NCI-H524 (cell line): ENCODE results near the gene CCDC192.
"Not testable (repeated sequence)": the region's sequence is repeated elsewhere in the genome, so short reads cannot be mapped to it uniquely, and the experiment has no call there.

Experiments used
- DNase-seq, 2 experiments: peaks; one replicate each; lab custom pipeline; 2025; lab: John Stamatoyannopoulos, UW

The CCDC192 gene

DNA sequence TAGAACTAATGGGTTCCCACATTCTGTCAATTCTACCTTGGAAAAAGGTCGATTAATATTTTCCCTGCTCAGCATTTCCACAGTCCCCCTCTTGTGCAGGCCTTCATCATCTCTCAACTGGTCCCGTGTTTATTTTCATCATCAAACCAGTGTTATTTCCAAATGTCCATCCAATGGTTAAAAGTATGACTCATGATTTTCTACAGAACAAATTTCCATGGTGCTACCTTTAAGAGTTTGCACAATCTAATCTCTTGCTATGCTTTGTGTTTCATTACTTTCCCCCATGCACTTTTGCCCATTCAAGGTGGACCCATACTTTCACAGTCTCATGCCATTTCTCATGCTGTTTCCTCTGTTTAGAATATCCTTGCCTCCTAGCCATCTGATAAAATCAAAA lies 143.7 kb downstream of the CCDC192 start:
- no peak for DNase-seq

- not testable (repeated sequence) for DNase-seq
These were observed 144.4 kb downstream of the CCDC192 start for GRCh38 chr5:127847641-127848040.

DNA sequence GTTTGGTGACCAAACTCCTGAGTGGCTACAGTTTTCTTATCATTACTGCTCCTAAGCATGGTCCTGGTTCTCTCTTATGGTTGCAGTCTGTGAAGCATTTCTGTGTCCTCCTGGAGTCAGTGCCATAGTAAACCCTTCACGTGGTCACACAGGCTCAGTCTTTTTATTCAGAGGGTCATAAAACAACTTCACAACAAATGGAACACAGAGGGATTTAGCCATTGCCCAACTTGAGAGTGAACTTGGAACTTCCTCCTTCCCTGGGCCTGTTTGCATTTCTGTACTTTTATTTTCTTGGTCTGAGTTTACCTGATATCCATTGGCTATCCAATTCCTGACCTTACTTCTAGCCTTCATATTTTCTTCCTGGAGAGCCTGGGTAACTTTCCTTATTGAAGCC lies 144.9 kb downstream of the CCDC192 start:
- DNase-seq, result no peak

- no peak for DNase-seq
These were observed 146.2 kb downstream of the CCDC192 start for GRCh38 chr5:127849408-127849807.

DNA sequence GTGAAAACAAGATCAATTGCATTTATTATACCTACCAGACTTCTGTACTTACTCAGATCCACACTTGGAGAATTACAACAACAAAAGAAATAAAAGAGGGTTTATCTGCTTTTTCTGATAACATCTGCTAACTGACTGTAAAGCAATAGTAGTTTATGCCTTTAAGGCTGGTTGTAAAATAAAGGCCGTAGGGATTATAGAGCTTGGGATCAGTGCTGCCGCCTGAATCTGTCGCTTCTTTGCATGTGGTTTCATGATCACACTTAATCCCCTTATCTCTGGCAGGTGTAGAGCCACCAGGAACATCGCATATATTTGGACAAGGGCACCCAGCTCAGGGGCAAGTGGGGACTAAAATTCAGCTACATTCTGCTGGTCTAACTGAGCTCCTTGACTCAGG lies 146.7 kb downstream of the CCDC192 start:
- peak; percentile 35 to 90 for DNase-seq

DNA sequence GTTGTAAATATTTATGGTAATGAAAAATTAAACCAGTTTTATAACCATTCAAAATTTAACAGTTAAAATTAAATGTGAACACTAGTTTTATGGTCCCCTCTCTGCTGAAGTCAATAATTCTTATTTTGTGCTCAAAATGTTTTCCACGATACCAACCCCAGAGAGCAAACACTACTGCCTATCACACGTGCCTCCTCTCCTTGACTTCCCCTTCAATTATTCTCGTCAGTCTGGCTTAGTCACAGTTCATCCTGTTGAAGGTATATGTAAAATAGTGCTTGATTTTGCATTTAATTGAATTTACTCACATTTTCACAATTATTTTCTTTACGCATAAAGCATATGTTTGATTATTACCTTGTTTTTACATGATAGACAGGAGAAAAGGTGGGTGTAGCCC lies 148.8 kb downstream of the CCDC192 start:
- DNase-seq, result no peak

DNA sequence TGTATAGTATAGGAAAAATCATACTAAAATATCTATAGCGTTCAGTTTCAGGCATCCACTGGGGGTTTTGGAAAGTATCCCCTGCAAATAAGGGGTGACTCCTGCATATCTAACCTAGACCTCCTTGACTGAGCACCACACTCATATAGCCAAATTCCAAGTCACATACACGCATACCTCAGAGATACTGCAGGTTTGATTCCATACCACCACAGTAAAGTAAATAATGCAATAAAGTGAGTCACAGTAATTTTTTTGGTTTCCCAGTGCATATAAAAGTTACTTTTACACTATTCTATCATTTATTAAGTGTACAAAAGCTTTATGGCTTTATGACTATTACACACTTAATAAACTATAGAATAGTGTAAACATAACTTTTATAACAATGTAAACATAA lies 151.3 kb downstream of the CCDC192 start:
- DNase-seq, result no peak

DNA sequence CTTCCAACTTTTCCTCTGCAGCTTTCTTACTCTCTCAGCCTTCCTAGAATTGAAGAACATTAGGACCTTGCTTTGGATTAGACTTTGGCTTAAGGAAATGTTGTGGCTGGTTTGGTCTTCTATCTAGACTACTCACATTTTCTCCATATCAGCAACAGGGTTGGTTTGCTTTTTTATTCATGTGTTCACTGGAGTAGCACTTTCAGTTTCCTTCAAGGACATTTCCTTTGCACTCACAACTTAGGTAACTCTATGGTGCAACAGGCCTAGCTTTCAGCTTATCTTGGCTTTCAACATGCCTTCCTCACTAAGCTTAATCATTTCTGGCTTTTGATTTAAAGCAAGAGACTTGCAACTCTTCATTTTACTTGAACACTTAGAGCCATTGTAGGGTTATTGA lies 153.1 kb downstream of the CCDC192 start:
- no peak for DNase-seq

GRCh38 chr5:127858116-127858784 lies 155.1 kb downstream of the CCDC192 start:
- peak; percentile 27 to 62 for DNase-seq

DNA sequence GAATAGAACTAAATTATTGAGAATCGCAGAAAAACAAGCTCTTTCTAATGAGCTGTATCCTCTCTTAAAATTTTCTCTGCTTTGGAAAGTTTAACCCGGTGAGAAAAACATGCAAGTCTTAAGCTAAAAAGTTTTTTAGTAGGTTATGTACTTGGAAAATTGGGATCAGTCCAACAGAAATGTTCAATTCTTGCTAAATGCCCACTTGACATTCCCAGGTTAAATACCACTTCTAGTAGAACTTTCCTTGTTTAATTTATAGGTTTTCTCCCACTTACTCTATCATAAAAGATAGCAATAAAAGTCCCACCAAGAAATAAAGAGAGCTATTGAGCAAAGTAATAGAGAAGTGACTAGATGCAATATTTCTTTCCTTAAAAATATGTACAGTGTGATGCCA lies 157.1 kb downstream of the CCDC192 start:
- DNase-seq, result no peak

GRCh38 chr5:127863161-127863560 lies 160.0 kb downstream of the CCDC192 start:
- DNase-seq, result no peak

- DNase-seq, result no peak
These were observed 160.6 kb downstream of the CCDC192 start for GRCh38 chr5:127863610-127864395.

DNA sequence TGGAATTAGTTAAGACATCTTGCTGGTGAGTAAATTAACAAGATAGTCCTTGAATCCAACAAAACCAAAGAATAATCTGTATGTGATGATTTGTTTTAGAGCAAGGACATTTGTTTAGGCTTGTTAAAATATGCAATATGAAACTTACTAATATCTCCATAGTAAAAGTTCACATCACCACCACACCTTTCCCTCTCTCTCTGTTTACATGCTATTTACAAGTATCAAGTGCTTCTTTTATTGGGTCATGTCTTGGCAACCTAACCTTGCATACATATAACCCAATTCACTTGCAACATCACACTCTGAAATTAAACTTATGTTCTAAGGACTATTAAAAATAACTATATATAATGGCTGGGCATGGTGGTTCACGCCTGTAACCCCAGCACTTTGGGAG lies 161.3 kb downstream of the CCDC192 start:
- no peak for DNase-seq

- no peak for DNase-seq
These were observed 162.1 kb downstream of the CCDC192 start for GRCh38 chr5:127865273-127865672.

DNA sequence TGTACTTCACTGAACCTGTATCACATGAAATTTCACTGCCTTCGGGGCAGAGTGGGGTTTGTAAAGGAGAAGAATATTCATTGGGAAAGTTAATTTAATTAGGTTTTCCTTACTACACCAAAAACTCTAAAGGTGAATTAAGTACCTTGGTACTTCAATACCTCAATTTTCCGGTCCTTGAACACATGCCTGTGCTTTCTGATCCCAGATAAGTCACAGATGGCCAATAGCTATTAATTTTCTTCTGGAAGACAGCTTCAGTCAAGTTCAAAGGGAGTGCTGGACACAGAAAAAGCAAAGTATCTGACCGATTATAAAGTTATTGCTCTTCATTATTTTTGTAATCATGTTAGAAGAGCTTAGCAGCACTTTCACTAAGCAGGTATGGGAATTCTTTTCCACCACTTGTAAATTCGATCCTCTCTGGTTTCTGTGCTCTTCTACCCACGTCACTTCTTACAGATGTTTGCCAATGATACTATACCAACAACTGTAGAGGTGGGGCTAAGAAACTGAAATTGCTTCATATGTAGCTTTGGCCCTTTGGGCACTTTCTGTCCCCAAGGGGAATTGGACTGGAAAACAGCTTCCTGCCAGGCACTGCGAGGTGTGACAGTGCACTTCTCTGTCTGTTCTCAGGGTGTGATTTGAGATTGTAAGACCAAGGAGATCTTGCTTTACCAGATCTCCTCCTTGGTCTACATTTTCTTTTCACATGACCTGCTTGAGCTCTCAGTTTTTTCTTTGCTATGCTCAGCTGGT lies 164.0 kb downstream of the CCDC192 start:
- peak; percentile 9 to 56 for DNase-seq

GRCh38 chr5:127870914-127871313 lies 167.7 kb downstream of the CCDC192 start:
- DNase-seq, result no peak

GRCh38 chr5:127871503-127872153 lies 168.4 kb downstream of the CCDC192 start:
- DNase-seq, result no peak

GRCh38 chr5:127872494-127872893 lies 169.3 kb downstream of the CCDC192 start:
- no peak for DNase-seq

DNA sequence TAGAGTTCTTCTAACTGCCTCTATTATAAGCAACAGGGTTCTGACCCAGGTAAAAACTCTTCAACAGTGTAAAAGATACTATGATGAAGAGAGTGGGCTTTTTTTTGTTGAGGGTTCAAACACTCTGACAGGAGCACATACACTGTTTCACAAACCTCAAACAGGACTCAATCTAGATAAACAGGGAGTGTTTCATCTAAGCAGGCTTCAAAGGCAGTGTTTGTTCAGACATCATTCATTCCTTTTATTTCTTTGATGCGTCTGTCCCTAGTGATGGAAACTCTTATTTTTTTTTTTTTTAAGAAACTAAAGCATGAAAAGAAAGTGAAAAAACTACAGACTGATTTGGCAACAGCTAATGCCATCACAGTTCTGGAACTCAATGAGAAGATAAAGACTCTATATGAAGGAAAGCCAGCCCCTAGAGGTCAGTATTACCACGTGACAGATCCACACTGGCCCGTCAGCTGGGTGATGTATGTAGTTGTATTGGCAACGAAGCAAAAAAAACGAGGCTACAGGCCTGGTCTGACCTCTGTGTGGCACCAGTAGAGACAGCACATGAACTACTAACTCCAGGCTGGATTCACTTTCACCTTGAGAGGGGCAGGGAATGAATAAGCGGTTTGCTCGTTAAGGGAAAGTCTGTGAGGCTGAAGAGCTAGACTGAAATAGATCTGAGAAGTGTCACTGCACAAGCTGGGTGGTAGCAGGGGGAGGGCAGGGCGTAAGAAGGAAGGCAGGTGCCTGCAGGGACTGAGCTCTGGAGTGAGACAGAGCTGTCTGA lies 172.2 kb downstream of the CCDC192 start:
- DNase-seq, result peak; percentile 83 to 94

- DNase-seq, result peak in 1 of 2 experiments; percentile 8
These were observed 173.2 kb downstream of the CCDC192 start for GRCh38 chr5:127876384-127876783.

DNA sequence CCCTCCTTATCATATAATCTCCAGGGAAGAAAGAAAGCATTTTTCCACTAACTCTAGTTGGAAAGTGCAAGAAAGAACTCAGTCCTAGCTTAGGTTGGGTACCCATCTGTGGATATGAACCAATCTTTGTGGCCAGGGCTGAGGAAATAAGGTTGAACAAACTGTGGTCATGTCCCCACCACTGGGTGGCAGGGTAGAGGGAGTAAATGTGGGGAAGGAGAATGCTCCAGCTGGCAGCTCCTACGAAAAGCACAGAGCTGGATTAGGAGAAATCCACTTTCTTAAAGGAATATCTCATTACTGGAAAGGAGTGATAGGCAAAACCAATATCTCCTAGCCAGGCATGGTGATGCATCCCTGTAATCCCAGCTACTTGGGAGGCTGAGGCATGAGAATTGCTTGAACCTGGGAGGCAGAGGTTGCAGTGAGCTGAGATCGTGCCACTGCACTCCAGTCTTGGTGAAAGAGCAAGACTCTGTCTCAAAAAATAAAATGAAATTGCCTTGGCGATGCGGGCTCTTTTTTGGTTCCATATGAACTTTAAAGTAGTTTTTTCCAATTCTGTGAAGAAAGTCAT lies 175.1 kb downstream of the CCDC192 start:
- DNase-seq, result peak; percentile 48 to 84
